ENCODE results near the gene TRPM8. TPM values are rescaled to one million over a fixed set of nuclear protein-coding genes. Genes with fewer than 3 reads are reported as not detected.
A peak's percentile ranks its signal among the peaks of the same experiment; 100 is the strongest.

Gene TRPM8
- polyA plus RNA-seq, 1 donor (not counting 4 experiments of a cell fraction or from before 2014, with no cell fraction given): 0.04 TPM

- H3K9ac ChIP-seq (ENCODE audit: control insufficient read depth, extremely low read depth, insufficient read depth, low read length): no peak overlapping the region
- no peak overlapping the region for H2AFZ ChIP-seq (ENCODE audit: control insufficient read depth, low read length)
- no peaks in the 10 kb centered on the region for H3K36me3 ChIP-seq (ENCODE audit: control insufficient read depth in 2 of 2, extremely low read depth in 1 of 2, insufficient read depth in 2 of 2, low read length in 2 of 2)
Measured at GRCh38 chr2:234003972-234004617, 86.9 kb downstream of the TRPM8 start.

DNA sequence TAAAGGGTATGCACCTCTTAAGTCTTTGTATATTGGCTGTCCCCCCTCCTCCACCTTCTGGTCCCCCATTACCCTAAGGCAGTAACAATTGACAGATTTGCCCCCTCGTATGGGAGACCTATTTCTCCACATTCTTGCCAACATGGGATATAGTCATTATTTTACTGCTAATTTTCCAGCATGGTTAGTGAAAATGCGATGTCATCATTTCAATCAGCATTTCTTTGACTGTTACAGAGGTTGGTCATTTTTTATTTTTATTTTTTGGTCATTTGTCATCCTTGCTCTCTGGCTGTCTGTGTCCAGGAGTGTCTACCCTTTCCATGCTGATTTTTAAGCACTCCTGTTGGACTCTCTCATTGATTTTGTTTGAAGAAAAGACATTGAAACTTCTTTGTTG, 88.0 kb downstream of the TRPM8 start:
- no peaks in the 10 kb centered on the region for H3K36me3 ChIP-seq (ENCODE audit: control insufficient read depth in 2 of 2, extremely low read depth in 1 of 2, insufficient read depth in 2 of 2, low read length in 2 of 2)
- DNase-seq (ENCODE audit: low read depth, low spot score) (no peak), FAIRE-seq (no peak)
- dilution Hi-C loops (cut with MboI; ENCODE audit: extremely low pct_ligation_motif_present, low sequenced_read_pairs): no loop called here
- no peak overlapping the region for H3K4me3 ChIP-seq (ENCODE audit: control insufficient read depth in 2 of 3, extremely low read depth in 1 of 3, insufficient read depth in 2 of 3, low read depth in 1 of 3, low read length in 3 of 3)
- H2AFZ ChIP-seq (ENCODE audit: control insufficient read depth, low read length): no peak overlapping the region
- TF ChIP-seq, protein P1, sequence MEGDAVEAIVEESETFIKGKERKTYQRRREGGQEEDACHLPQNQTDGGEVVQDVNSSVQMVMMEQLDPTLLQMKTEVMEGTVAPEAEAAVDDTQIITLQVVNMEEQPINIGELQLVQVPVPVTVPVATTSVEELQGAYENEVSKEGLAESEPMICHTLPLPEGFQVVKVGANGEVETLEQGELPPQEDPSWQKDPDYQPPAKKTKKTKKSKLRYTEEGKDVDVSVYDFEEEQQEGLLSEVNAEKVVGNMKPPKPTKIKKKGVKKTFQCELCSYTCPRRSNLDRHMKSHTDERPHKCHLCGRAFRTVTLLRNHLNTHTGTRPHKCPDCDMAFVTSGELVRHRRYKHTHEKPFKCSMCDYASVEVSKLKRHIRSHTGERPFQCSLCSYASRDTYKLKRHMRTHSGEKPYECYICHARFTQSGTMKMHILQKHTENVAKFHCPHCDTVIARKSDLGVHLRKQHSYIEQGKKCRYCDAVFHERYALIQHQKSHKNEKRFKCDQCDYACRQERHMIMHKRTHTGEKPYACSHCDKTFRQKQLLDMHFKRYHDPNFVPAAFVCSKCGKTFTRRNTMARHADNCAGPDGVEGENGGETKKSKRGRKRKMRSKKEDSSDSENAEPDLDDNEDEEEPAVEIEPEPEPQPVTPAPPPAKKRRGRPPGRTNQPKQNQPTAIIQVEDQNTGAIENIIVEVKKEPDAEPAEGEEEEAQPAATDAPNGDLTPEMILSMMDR (optimal IDR thresholded peaks at IDR 0.05 in 1 of 3, IDR thresholded peaks at IDR 0.05 in 1 of 3, conservative IDR thresholded peaks at IDR 0.05 in 1 of 3; ENCODE audit: extremely low read depth in 1 of 3, insufficient read depth in 2 of 3, low read length in 3 of 3): no peak
- TF ChIP-seq EZH2 (IDR thresholded peaks at IDR 0.05; ENCODE audit: low read length): no peak
- H3K9me1 ChIP-seq (ENCODE audit: control insufficient read depth, extremely low read depth, insufficient read depth, low read length): no peaks in the 10 kb centered on the region
- no peak overlapping the region for H3K9ac ChIP-seq (ENCODE audit: control insufficient read depth, extremely low read depth, insufficient read depth, low read length)
- no peaks in the 10 kb centered on the region for H3K27me3 ChIP-seq (ENCODE audit: control insufficient read depth, extremely low read depth, insufficient read depth, low read length)
- no peaks in the 10 kb centered on the region for H3K79me2 ChIP-seq (ENCODE audit: control insufficient read depth, insufficient read depth, low read length)
- H4K20me1 ChIP-seq (ENCODE audit: control insufficient read depth, extremely low read depth, insufficient read depth, low read length): no peaks in the 10 kb centered on the region
- no peak overlapping the region for H3K4me2 ChIP-seq (ENCODE audit: control insufficient read depth, extremely low read depth, insufficient read depth, low read depth, low read length)
- H3K4me1 ChIP-seq (ENCODE audit: control insufficient read depth, extremely low read depth, insufficient read depth, low read length): peaks cover 10% of the 10 kb centered on the region
- H3K9me3 ChIP-seq (ENCODE audit: control insufficient read depth, low read depth, low read length): no peaks in the 10 kb centered on the region
- no peak overlapping the region for H3K27ac ChIP-seq (ENCODE audit: control insufficient read depth, insufficient read depth, low read length)

More at GRCh38 chr2:234003972-234004617, 86.9 kb downstream of the TRPM8 start:
- TF ChIP-seq, protein P1 (optimal IDR thresholded peaks at IDR 0.05 in 1 of 3, IDR thresholded peaks at IDR 0.05 in 1 of 3, conservative IDR thresholded peaks at IDR 0.05 in 1 of 3; ENCODE audit: extremely low read depth in 1 of 3, insufficient read depth in 2 of 3, low read length in 3 of 3): peak in 1 of 3 experiments; percentile 7
- TF ChIP-seq EZH2 (IDR thresholded peaks at IDR 0.05; ENCODE audit: low read length): no peak
- H3K9me3 ChIP-seq (ENCODE audit: control insufficient read depth, low read depth, low read length): no peaks in the 10 kb centered on the region
- H4K20me1 ChIP-seq (ENCODE audit: control insufficient read depth, extremely low read depth, insufficient read depth, low read length): no peaks in the 10 kb centered on the region
- H3K4me1 ChIP-seq (ENCODE audit: control insufficient read depth, extremely low read depth, insufficient read depth, low read length): peaks cover 10% of the 10 kb centered on the region
- H3K27me3 ChIP-seq (ENCODE audit: control insufficient read depth, extremely low read depth, insufficient read depth, low read length): no peaks in the 10 kb centered on the region
- no peaks in the 10 kb centered on the region for H3K9me1 ChIP-seq (ENCODE audit: control insufficient read depth, extremely low read depth, insufficient read depth, low read length)
- DNase-seq (ENCODE audit: low read depth, low spot score) (peak; percentile 33), FAIRE-seq (peak; percentile 90)
- no peak overlapping the region for H3K4me3 ChIP-seq (ENCODE audit: control insufficient read depth in 2 of 3, extremely low read depth in 1 of 3, insufficient read depth in 2 of 3, low read depth in 1 of 3, low read length in 3 of 3)
- dilution Hi-C loops (cut with MboI; ENCODE audit: extremely low pct_ligation_motif_present, low sequenced_read_pairs): no loop called here
- H3K27ac ChIP-seq (ENCODE audit: control insufficient read depth, insufficient read depth, low read length): no peak overlapping the region
- H3K79me2 ChIP-seq (ENCODE audit: control insufficient read depth, insufficient read depth, low read length): no peaks in the 10 kb centered on the region
- peak overlapping the region; percentile 2 for H3K4me2 ChIP-seq (ENCODE audit: control insufficient read depth, extremely low read depth, insufficient read depth, low read depth, low read length)

Measured in keratinocyte (primary cell).